ENCODE data around the gene HYDIN.
"Not testable (repeated sequence)": the region's sequence is repeated elsewhere in the genome, so short reads cannot be mapped to it uniquely, and the experiment has no call there.

GRCh38 chr16:71069842-71070241 lies 160.7 kb downstream of the HYDIN start:
- TF ChIP-seq CTCF (IDR thresholded peaks at IDR 0.05); MAX (IDR thresholded peaks at IDR 0.05; ENCODE audit: low read depth); SIN3A (IDR thresholded peaks at IDR 0.05; ENCODE audit: borderline replicate concordance, low read depth, low read length); TCF12 (IDR thresholded peaks at IDR 0.05); RCOR1 (IDR thresholded peaks at IDR 0.05; ENCODE audit: low read length); REST (IDR thresholded peaks at IDR 0.05; ENCODE audit: low read depth, low read length); POLR2AphosphoS5 (IDR thresholded peaks at IDR 0.05; ENCODE audit: low read depth, low read length); FOSL2 (IDR thresholded peaks at IDR 0.05; ENCODE audit: borderline replicate concordance, low read depth); TAF1 (IDR thresholded peaks at IDR 0.05; ENCODE audit: borderline replicate concordance, low read depth, low read length): not testable (repeated sequence)
